NCI-H1048 (cell line): Measurements from ENCODE around the gene MAGI1.
"Not testable (repeated sequence)": the region's sequence is repeated elsewhere in the genome, so short reads cannot be mapped to it uniquely, and the experiment has no call there.

ENCODE experiments used
- DNase-seq: peaks from one replicate; lab custom pipeline; 2025; lab: John Stamatoyannopoulos, UW

MAGI1 gene

GRCh38 chr3:65591313-65591712, 447.4 kb downstream of the MAGI1 start:
- no peak for DNase-seq

GRCh38 chr3:65588884-65589283, 449.8 kb downstream of the MAGI1 start:
- DNase-seq: no peak

GRCh38 chr3:65587650-65588439, 450.9 kb downstream of the MAGI1 start:
- no peak for DNase-seq

GRCh38 chr3:65584913-65585312, 453.8 kb downstream of the MAGI1 start:
- DNase-seq: no peak

- no peak for DNase-seq
These were observed 454.7 kb downstream of the MAGI1 start for GRCh38 chr3:65584002-65584401.

GRCh38 chr3:65583188-65583587, 455.5 kb downstream of the MAGI1 start:
- no peak for DNase-seq

- no peak for DNase-seq
These were observed 456.6 kb downstream of the MAGI1 start for GRCh38 chr3:65582012-65582717.

GRCh38 chr3:65581313-65581712, 457.4 kb downstream of the MAGI1 start:
- DNase-seq: no peak

GRCh38 chr3:65578861-65579260, 459.9 kb downstream of the MAGI1 start:
- DNase-seq: no peak

GRCh38 chr3:65577843-65578430, 460.8 kb downstream of the MAGI1 start:
- no peak for DNase-seq

- no peak for DNase-seq
These were observed 461.8 kb downstream of the MAGI1 start for GRCh38 chr3:65576966-65577365.

- DNase-seq: no peak
These were observed 462.5 kb downstream of the MAGI1 start for GRCh38 chr3:65576228-65576627.

- no peak for DNase-seq
These were observed 463.3 kb downstream of the MAGI1 start for GRCh38 chr3:65575376-65575840.

GRCh38 chr3:65573548-65574116, 465.1 kb downstream of the MAGI1 start:
- DNase-seq: no peak

- no peak for DNase-seq
These were observed 466.4 kb downstream of the MAGI1 start for GRCh38 chr3:65572175-65572777.

GRCh38 chr3:65569845-65570405, 468.8 kb downstream of the MAGI1 start:
- DNase-seq: no peak

GRCh38 chr3:65569129-65569528, 469.6 kb downstream of the MAGI1 start:
- no peak for DNase-seq

GRCh38 chr3:65568497-65568896, 470.2 kb downstream of the MAGI1 start:
- DNase-seq: no peak

- not testable (repeated sequence) for DNase-seq
These were observed 473.0 kb downstream of the MAGI1 start for GRCh38 chr3:65565744-65566143.

- no peak for DNase-seq
These were observed 474.2 kb downstream of the MAGI1 start for GRCh38 chr3:65564483-65564882.

- DNase-seq: no peak
These were observed 474.9 kb downstream of the MAGI1 start for GRCh38 chr3:65563861-65564260.

GRCh38 chr3:65562447-65562846, 476.3 kb downstream of the MAGI1 start:
- no peak for DNase-seq
